SK-N-SH (cell line): ENCODE measurements around the gene CGAS.

Experiments used
- CTCF ChIP-seq: fragments of 200-600 bp; sonication (generic); IDR thresholded peaks from 2 replicates; pipeline ENCODE4 v1.6.1; 2017; ENCODE audit warnings: antibody characterized with exemption, mild to moderate bottlenecking, moderate library complexity
- ELF1 ChIP-seq: IDR thresholded peaks from 2 replicates; pipeline ENCODE4 v1.4.0; 2012
- EP300 ChIP-seq, 2 experiments: IDR thresholded peaks; 2 replicates each; pipeline versions ENCODE4 v1.4.0 to v1.6.1; 2012; ENCODE audit warnings: borderline replicate concordance in 1 of 2, low read depth in 1 of 2, low read length in 1 of 2
- FOSL2 ChIP-seq: IDR thresholded peaks from 2 replicates; pipeline ENCODE4 v1.4.0; 2012; ENCODE audit warnings: low read depth, mild to moderate bottlenecking, moderate library complexity, borderline replicate concordance
- FOXM1 ChIP-seq: IDR thresholded peaks from 2 replicates; pipeline ENCODE4 v1.4.0; 2012; ENCODE audit warnings: low read depth, mild to moderate bottlenecking
- JUND ChIP-seq: IDR thresholded peaks from 2 replicates; pipeline ENCODE4 v1.4.0; 2012
- MAX ChIP-seq: IDR thresholded peaks from 2 replicates; pipeline ENCODE4 v1.4.0; 2012; ENCODE audit warnings: low read depth
- PBX3 ChIP-seq: IDR thresholded peaks from 2 replicates; pipeline ENCODE4; 2012
- POLR2AphosphoS5 ChIP-seq: IDR thresholded peaks from 2 replicates; pipeline ENCODE4 v1.6.1; 2012; ENCODE audit warnings: low read depth, low read length
- RCOR1 ChIP-seq: fragments of 150-350 bp; IDR thresholded peaks from 2 replicates; pipeline ENCODE4 v1.6.1; 2017; ENCODE audit warnings: antibody characterized with exemption, low read length
- SIN3A ChIP-seq: IDR thresholded peaks from 2 replicates; pipeline ENCODE4 v1.6.1; 2012; ENCODE audit warnings: low read depth, mild to moderate bottlenecking, low read length, moderate library complexity, borderline replicate concordance
- SMC3 ChIP-seq: IDR thresholded peaks from 2 replicates; pipeline ENCODE4 v1.6.1; 2012; ENCODE audit warnings: low read depth, low read length, improper control_type of control experiment
- TAF1 ChIP-seq: IDR thresholded peaks from 2 replicates; pipeline ENCODE4 v1.6.1; 2012; ENCODE audit warnings: low read depth, mild to moderate bottlenecking, low read length, moderate library complexity, borderline replicate concordance
- USF1 ChIP-seq: IDR thresholded peaks from 2 replicates; pipeline ENCODE4 v1.4.0; 2012; ENCODE audit warnings: low read depth, borderline replicate concordance

DNA sequence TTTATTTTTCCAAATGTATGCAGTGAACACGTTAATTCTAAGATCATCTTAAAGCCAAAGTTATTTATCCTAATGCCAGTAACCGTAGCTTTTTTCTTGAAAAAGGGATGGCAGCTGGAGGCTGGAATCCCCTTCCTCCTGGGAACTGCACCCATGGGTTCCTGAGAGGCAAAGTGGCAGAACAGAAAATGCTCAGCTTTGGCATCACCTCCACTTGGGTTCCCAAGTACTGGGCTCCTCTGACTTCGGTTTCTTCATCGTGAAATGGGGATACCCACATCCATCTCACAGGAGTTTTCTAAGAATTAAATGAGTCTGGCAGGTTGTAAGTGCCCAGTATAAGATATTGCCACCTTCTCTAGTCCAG lies 63.7 kb downstream of the CGAS start:
- no peak for TF ChIP-seq CTCF
- no peak for TF ChIP-seq JUND
- TF ChIP-seq SMC3 = no peak
- no peak for TF ChIP-seq POLR2AphosphoS5
- TF ChIP-seq MAX = no peak
- no peak for TF ChIP-seq EP300 (IDR thresholded peaks at IDR 0.05; ENCODE audit: borderline replicate concordance in 1 of 2, low read depth in 1 of 2, low read length in 1 of 2)
- TF ChIP-seq FOSL2 = no peak
- no peak for TF ChIP-seq SIN3A
- no peak for TF ChIP-seq RCOR1
- no peak for TF ChIP-seq PBX3
- no peak for TF ChIP-seq FOXM1
- TF ChIP-seq TAF1 = no peak
- TF ChIP-seq ELF1 = no peak
- no peak for TF ChIP-seq USF1
